IPS-11a (cell line): ENCODE results near the gene PTAFR.

Experiments used
- H3K4me3 ChIP-seq: one replicate; pipeline ENCODE4 v1.5.1; 2013; ENCODE audit warnings: low read depth, low read length, control low read depth

The PTAFR gene

DNA sequence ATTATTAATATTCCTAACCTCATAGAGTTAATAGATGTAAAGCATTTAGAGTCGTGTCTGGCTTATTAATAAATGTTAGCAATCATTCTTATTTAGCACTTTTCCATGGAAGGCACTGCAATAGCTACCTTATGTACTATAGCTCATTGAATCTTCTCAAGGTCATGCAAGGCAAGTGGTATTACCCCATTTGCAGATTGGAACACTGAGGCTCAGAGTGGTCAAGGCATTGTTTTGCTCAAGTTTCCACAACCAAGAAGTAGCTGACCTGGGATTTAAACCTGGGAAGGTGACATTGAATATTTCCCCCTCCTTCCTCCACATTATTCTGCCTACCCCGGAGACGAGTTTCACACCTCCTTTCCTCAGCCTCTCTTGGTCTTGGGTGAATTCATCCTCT is 50.3 kb downstream of the PTAFR start:
- H3K4me3 ChIP-seq: no peak overlapping the region

DNA sequence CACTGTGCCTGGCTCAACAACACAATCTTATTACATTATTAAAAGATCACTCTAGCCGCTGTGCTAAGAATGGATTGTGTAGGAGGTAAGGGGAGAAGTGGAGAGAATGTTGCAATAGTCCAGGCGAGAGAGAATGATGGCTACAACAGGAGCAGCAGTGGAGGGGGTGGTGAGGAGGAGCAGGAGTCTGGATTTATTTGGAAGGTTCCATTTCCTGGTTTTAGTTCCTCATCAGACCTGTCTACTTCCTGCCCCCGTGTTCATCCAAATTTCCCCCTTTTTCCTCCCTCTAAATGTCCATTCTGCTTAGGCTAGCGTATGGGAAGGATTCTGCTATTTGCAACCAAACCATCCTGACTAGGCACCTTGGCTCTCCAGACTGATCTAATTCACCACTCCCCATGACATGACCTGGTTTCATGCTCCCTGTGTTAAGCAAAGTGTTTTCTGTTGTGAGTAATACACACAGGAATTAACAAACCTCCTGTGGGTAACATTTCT is 53.0 kb downstream of the PTAFR start:
- no peak overlapping the region for H3K4me3 ChIP-seq

DNA sequence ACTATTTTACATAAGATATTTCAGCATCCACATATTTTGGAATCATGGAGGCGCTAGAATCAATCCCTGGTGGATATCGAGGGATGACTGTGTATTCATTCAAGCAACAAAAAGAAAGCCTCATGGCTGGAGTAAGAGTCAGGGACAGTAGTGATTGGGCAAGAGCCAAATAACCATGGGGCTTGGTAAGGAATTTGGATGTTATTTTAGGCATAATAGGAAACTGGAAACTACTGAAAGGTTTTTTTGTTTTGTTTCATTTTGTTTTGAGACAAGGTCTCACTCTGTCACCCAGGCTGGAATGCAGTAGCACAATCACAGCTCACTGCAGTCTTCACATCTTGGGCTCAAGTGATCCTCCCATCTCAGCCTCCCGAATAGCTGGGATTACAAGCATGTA is 54.3 kb downstream of the PTAFR start:
- no peak overlapping the region for H3K4me3 ChIP-seq

DNA sequence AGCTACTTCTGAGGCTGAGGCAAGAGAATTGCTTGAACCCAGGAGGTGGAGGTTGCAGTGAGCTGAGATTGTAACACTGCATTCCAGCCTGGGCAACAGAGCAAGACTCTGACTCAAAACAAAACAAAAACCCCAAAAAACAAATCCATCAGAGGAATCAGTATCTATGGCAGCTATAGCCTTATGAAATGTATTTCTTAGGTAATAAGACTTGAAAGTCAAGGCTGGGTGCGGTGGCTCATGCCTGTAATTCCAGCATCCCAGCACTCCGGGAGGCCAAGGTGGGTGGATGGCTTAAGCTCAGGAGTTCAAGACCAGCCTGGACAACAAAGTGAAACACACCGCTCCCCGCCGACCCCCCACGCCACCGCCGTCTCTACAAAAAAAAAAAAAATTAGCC is 56.9 kb downstream of the PTAFR start:
- H3K4me3 ChIP-seq: no peak overlapping the region

DNA sequence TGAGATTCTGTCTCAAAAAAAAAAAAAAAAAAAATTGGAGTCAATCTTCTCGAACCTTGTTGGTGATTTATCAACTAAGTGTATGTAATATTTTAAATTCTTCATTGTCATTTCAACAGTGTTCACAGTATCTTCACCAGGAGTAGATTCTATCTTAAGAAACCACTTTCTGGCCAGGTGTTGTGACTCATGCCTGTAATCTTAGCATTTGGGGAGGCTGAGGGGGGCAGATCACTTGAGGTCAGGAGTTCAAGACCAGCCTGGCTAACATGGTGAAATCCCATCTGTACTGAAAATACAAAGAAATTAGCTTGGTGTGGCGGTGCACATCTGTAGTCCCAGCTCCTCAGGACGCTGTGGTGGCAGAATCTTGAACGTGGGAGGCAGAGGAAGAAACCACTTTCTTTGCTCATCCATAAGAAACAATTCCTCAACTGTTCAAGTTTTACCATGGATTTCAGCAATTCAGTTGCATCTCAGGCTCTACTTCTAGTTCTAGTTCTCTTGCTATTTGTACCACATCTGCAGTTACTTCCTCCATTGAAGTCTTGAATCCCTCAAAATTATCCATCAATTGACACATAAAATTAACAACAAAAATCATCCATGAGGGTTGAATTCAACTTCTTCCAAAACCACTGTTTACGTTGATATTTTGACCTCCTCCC is 57.7 kb downstream of the PTAFR start:
- no peak overlapping the region for H3K4me3 ChIP-seq

DNA sequence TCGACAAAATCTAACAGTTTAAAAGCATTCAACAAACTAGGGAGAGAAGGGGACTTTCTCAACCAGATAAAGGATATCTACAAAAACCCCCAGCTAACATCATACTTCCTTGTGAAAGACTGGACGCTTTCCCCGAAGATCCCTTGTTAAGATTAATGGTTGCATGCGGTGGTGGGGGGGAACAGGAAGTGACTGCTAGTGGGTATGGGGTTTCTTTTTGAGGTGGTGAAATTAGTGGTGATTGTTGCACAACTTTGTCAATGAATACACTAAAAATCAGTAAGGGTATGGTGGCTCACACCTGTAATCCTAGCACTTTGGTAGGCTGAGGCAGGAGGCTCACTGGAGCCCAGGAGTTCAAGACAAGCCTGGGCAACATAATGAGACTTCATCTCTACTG is 61.2 kb downstream of the PTAFR start:
- no peak overlapping the region for H3K4me3 ChIP-seq

DNA sequence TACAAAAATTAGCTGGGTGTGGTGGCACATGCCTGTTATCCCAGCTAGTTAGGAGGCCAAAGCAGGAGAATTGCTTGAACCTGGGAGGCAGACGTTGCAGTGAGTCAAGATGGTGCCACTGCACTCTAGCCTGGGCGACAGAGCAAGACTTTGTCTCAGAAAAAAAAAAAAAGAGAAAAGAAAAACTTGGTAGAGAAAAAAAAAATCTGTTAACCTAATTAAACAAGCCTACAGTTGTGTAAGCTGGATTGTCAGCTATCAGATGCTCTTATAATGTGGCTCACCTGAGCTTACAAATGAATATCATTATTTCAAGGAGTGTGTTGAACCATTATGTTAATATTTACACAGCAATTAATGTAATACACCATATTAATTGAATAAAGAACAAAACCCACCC is 61.6 kb downstream of the PTAFR start:
- H3K4me3 ChIP-seq: no peak overlapping the region

DNA sequence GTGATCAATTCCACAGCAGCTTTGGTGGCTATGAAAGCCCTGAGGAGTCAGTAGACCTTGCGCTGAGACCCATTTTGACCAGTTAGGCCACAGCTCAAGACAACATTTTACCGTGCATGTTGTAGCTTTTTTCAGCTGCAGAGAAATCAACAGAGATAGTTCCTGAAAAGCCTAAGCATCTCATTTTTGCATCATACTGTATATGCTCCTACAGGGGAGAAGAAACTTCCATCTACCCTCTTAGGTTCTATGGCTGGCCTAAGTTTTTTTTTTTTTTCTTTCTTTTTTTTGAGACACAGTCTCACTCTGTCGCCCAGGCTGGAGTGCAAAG is 63.3 kb downstream of the PTAFR start:
- no peak overlapping the region for H3K4me3 ChIP-seq

DNA sequence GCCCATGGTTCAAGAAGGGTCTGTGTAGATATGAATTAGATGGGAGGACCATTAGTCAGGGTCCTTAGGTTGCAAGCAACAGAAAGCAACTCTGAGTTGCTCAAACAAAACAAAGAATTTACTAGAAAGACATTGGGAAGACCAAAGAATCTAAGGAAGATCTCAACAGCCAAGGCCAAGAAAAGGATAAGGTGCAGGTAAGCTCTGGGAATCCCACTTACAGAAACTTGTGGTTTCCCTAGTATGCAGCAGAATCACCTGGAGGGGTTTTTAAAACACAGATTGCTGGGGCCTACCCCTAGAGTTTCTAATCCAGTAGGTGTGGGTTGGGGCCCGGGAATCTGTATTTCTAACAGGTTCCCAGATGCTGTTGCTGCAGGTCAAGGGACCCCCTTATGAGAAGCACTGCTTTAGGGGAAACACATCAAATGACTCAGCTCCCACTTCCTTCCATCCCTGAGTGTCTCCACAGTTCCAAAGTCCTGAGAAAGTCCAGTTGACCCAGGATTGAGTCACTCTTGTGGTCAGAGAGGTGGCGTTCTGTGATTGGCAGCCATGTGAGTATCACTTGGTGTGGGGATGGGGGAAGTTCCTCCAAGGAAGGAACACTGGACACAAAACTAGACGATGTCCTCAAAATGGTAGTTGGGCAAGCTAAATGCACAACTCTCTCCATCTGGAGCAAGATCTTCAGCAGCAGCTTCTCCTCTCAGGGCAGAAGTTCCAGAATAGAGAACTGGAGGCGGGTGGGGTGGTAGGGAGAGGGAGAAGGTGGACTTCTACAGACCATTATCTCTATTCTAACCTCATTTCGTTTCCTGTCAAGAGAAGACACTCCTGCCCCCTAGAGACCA is 63.9 kb downstream of the PTAFR start:
- H3K4me3 ChIP-seq: no peak overlapping the region

DNA sequence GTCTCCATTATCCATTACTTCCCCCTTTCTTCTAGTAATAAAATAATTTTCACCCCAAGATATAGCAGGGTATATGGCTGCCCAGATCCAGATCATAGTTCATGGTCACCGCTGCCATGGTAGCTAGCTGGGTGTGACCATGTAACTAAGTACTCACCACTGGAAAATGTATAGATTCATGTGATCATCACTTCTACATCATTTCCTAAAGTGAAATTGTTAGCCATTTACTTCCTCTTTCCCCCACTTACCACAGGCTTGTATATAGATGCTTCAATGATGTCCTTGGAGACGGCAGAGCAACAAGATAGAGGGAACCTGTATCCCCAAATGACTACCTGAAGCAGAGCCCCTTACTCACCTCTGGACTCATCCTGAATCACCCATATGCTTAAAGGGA is 65.3 kb downstream of the PTAFR start:
- no peak overlapping the region for H3K4me3 ChIP-seq

DNA sequence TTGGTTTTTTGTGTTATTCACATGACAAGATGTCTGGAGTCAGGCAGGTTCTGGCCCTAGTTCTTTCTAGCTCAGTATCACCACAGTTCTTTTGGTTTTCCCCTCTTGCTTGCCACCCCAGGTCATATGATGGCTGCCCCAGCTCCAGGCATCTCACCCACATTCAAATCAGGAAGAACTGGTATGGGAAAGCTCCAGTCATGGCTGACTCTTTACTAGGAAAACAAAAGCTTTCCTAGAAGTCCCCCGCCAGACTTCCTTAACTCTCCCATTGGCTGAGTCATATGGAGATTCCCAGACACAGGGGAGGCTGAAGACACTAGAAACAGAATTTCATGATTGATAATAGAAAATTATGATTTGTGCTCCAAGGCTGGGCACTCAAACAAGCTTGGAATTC is 65.9 kb downstream of the PTAFR start:
- no peak overlapping the region for H3K4me3 ChIP-seq

DNA sequence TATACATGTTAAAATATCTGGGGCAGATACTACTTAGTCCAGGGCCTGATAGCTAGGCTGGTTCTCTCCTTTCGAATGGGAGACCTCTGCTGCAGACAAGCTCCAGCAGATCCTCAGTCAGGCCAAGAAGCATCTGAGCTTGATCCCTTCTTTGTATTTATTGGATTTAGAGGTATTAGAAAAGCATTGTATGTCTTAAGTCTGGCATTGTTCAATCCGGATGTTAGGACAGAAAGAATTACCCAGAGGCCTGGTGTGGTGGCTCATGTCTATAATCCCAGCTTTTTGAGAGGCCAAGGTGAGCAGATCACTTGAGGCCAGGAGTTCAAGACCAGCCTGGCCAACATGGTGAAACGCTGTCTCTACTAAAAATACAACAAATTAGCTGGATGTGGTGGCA is 66.9 kb downstream of the PTAFR start:
- H3K4me3 ChIP-seq: no peak overlapping the region

DNA sequence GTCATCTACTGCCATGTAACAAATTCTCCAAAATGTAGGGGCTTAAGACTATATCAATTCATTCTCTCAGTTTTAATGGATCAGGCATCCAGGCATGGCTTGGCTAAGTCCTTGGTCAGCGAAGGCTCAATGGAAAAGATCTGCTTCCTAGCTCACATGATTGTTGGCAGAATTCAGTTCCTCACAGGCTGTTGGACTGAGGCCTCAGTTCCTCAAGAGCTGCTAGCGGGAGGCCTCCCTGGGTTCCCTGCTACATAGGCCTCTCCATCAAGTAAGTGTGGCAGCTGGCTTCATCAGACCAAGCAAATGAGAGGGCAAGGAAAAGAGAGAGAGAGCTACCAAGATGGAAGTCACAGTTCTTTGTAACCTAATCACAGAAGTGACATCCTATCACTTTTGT is 68.5 kb downstream of the PTAFR start:
- H3K4me3 ChIP-seq: no peak overlapping the region

DNA sequence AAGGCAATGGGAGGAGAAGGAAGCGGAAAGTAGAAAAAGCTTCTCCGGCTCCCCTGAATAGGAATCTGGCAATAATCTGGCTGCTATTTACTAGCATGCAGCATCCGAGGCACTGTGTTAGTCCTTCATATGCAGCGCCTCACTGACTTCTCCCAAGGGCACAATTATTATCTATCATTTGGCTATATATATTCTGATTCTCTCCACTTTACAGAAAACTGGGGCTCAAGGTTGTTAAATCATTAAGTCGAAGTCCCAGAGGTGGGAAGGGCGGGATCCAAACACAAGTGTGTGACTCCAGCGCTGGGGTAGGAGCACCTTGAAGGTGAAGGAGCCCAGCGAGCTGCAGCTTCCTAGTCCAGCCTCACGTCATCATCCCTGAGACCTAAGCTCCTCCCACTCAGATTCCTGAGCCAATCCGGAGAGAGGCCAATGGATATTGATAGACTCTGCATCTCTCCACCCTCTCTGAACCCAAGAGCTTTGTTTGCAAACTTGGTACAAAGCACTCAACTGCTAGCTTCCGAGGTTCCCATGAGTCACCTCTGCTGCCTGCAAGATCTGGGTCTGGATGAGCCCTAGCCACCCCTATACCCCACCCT is 71.5 kb downstream of the PTAFR start:
- no peak overlapping the region for H3K4me3 ChIP-seq

DNA sequence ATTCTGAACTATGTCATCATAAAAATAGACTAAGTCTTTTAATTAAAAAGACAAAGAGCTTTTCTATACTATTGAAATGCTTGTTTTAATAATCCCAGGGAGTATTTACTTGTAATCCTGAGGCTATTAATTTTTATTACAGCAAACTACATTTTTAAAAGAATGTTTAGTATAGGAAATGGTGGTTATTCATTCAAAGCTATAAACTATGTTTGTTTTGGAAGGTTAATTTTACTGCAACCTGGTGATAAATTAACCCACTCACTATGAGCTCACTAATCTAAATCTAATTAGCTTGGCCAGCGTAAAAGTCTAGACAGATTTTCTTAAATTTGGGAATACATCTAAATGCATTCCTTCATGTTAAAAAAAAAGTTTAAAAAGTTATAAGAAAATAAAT is 74.3 kb downstream of the PTAFR start:
- no peak overlapping the region for H3K4me3 ChIP-seq

DNA sequence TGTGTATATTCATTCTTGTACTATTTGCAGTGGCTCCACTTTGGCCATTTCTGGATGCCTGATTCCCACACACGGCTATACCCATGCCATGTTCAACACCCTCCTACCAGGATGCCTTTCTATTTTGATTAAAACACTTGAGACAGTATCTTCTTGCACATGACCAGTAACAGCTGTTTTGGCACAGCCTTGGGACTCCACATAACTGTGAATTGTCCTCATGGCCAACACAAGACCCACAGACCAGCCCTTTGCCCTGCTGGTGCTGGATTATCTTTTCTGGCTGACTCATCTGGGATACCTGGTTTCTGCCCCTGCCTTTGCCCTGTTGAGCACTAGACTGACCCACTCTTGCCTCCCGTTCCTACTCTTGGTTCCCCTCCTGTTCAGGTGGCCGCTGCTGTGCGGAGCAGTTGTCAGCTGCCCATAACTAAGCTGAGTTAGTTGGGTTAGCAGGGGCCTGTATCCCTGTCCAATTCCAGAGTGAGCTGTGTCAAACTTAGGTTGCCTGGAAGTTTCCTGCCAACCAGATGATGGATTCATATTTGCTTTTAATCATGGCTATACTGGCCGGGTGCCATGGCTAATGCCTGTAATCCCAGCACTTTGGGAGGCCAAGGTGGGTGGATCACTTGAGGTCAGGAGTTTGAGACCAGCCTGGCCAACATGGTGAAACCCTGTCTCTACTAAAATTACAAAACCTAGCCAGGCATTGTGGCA is 77.3 kb downstream of the PTAFR start:
- no peak overlapping the region for H3K4me3 ChIP-seq
